ENCODE data around the gene ALAS1. TPM values are rescaled to one million over a fixed set of nuclear protein-coding genes. Genes with fewer than 3 reads are reported as not detected.
"Not testable (repeated sequence)": the region's sequence is repeated elsewhere in the genome, so short reads cannot be mapped to it uniquely, and the experiment has no call there.

The ALAS1 gene
- 37.5 to 39.8 TPM (median 38.3 TPM) in 3 replicates for total RNA-seq
- long read RNA-seq, transcript ALAS1-204 (11 exons, 2,125 nt): major isoform, 21 of 26 reads
- long read RNA-seq, partial matches to known transcripts: 1 of 26 reads
- long read RNA-seq, other reads (novel, unspliced or antisense): 3 of 26 reads

- H3K27ac Mint-ChIP-seq (ENCODE audit: unreplicated experiment): peak within 1 kb of the TSS; percentile 94
- no peaks in the 10 kb centered on the region for H3K27me3 Mint-ChIP-seq (ENCODE audit: low read depth)
- peaks cover 13% of the 10 kb centered on the region for H3K36me3 Mint-ChIP-seq (ENCODE audit: low read depth)
- H3K4me1 Mint-ChIP-seq (ENCODE audit: low read depth): peaks cover 42% of the 10 kb centered on the region
- TF ChIP-seq, protein P1, sequence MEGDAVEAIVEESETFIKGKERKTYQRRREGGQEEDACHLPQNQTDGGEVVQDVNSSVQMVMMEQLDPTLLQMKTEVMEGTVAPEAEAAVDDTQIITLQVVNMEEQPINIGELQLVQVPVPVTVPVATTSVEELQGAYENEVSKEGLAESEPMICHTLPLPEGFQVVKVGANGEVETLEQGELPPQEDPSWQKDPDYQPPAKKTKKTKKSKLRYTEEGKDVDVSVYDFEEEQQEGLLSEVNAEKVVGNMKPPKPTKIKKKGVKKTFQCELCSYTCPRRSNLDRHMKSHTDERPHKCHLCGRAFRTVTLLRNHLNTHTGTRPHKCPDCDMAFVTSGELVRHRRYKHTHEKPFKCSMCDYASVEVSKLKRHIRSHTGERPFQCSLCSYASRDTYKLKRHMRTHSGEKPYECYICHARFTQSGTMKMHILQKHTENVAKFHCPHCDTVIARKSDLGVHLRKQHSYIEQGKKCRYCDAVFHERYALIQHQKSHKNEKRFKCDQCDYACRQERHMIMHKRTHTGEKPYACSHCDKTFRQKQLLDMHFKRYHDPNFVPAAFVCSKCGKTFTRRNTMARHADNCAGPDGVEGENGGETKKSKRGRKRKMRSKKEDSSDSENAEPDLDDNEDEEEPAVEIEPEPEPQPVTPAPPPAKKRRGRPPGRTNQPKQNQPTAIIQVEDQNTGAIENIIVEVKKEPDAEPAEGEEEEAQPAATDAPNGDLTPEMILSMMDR (IDR thresholded peaks at IDR 0.05): no peak
- DNase-seq (ENCODE audit: low spot score): no peak
- H3K9me3 Mint-ChIP-seq (ENCODE audit: low read depth): no peaks in the 10 kb centered on the region
- peak within 1 kb of the TSS; percentile 98 for H3K4me3 Mint-ChIP-seq (ENCODE audit: unreplicated experiment)
Observed at GRCh38 chr3:52197842-52198625, at the start of gene ALAS1. Gene ALAS1 (plus strand): TSS chr3:52198160. CDS start chr3:52199242, 1,082 bp downstream.

DNA sequence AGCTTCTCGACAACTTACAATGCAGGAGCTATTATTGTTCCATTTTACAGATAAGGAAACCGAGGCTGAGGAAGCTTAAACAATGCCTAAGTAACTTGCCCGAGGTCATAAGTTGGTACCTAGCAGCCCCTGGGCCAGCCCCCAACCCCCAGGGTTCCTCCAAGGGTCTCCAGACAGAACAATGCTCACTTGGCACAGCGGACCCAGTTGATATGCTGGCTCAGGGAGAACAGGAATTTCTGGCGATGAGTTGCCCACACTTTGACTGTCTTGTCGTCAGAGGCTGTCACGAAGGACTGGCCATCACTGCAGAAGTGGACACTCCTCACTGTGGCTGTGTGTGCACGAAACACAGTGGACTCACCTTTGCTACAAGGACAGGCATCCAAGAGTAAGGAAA is 48.9 kb upstream of the ALAS1 start:
- DNase-seq (ENCODE audit: low spot score): peak; percentile 47
- no peaks in the 10 kb centered on the region for H3K27me3 Mint-ChIP-seq (ENCODE audit: low read depth)

DNA sequence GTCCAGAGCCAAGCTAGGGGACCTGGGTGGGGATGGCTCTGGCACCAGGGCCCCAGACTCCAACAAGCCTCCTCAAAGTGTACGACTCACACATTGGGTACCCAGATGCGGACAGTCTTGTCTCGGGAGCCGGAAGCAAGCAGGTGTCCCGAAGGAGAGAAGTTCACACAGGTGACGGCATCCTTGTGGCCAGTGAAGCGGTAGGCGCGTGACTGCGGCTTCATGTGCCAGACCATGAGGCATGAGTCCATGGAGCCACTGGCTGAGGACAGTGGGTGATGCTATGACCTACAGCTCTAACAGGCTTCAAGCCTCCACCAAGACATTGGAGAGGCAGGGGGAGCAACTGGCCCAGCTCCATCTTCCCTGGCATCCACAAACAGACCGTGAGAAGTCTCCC is 48.2 kb upstream of the ALAS1 start:
- H3K36me3 Mint-ChIP-seq (ENCODE audit: low read depth): peaks cover 2% of the 10 kb centered on the region
- peak; percentile 85 for DNase-seq (ENCODE audit: low spot score)
- H3K9me3 Mint-ChIP-seq (ENCODE audit: low read depth): no peaks in the 10 kb centered on the region
- H3K27ac Mint-ChIP-seq (ENCODE audit: unreplicated experiment): no peak overlapping the region
- TF ChIP-seq, protein P1 (IDR thresholded peaks at IDR 0.05): no peak
- no peak overlapping the region for H3K4me3 Mint-ChIP-seq (ENCODE audit: unreplicated experiment)
- peaks cover 9% of the 10 kb centered on the region for H3K4me1 Mint-ChIP-seq (ENCODE audit: low read depth)
- no peaks in the 10 kb centered on the region for H3K27me3 Mint-ChIP-seq (ENCODE audit: low read depth)

More for the DNA sequence above, 48.9 kb upstream of the ALAS1 start:
- peaks cover 2% of the 10 kb centered on the region for H3K36me3 Mint-ChIP-seq (ENCODE audit: low read depth)
- no peaks in the 10 kb centered on the region for H3K9me3 Mint-ChIP-seq (ENCODE audit: low read depth)
- H3K4me3 Mint-ChIP-seq (ENCODE audit: unreplicated experiment): no peak overlapping the region
- no peak overlapping the region for H3K27ac Mint-ChIP-seq (ENCODE audit: unreplicated experiment)
- TF ChIP-seq, protein P1 (IDR thresholded peaks at IDR 0.05): no peak
- peaks cover 10% of the 10 kb centered on the region for H3K4me1 Mint-ChIP-seq (ENCODE audit: low read depth)

- Mint-ChIP-seq H3K4me3 (ENCODE audit: unreplicated experiment) (no peak overlapping the region), H3K27ac (ENCODE audit: unreplicated experiment) (no peak overlapping the region), H3K4me1 (ENCODE audit: low read depth) (peaks cover 13% of the 10 kb centered on the region), H3K9me3 (ENCODE audit: low read depth) (no peaks in the 10 kb centered on the region), H3K36me3 (ENCODE audit: low read depth) (peaks cover 2% of the 10 kb centered on the region), H3K27me3 (ENCODE audit: low read depth) (no peaks in the 10 kb centered on the region)
- TF ChIP-seq, protein P1 (IDR thresholded peaks at IDR 0.05): no peak
- peak; percentile 37 for DNase-seq (ENCODE audit: low spot score)
Observed at GRCh38 chr3:52150357-52150756, 47.6 kb upstream of the ALAS1 start.

DNA sequence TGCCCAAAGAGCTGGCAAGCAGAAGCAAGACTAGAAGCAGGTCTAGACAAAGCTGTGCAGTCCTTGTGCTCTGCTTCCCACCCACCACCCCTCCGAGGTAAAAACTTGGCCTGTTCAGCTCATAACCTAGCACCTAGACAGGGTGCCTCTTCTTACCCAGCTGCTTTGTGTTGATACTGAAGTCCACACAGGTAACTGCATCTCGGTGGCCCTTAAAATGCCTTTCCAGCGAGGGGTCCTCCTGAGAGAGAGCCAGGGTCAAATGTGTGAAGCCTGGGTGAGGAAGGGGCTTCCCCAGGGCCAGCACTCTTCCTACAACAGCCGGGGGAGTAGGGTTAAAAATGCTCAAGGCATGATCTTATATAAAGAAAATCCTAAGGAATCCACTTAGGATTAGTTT is 47.1 kb upstream of the ALAS1 start:
- no peaks in the 10 kb centered on the region for H3K36me3 Mint-ChIP-seq (ENCODE audit: low read depth)
- no peaks in the 10 kb centered on the region for H3K27me3 Mint-ChIP-seq (ENCODE audit: low read depth)
- H3K4me3 Mint-ChIP-seq (ENCODE audit: unreplicated experiment): no peak overlapping the region
- H3K27ac Mint-ChIP-seq (ENCODE audit: unreplicated experiment): no peak overlapping the region
- TF ChIP-seq, protein P1 (IDR thresholded peaks at IDR 0.05): no peak
- no peaks in the 10 kb centered on the region for H3K9me3 Mint-ChIP-seq (ENCODE audit: low read depth)
- H3K4me1 Mint-ChIP-seq (ENCODE audit: low read depth): peaks cover 13% of the 10 kb centered on the region
- peak; percentile 11 for DNase-seq (ENCODE audit: low spot score)

GRCh38 chr3:52151991-52152390 is 46.0 kb upstream of the ALAS1 start:
- H3K36me3 Mint-ChIP-seq (ENCODE audit: low read depth); H3K27me3 Mint-ChIP-seq (ENCODE audit: low read depth); H3K4me3 Mint-ChIP-seq (ENCODE audit: unreplicated experiment); DNase-seq (ENCODE audit: low spot score); H3K27ac Mint-ChIP-seq (ENCODE audit: unreplicated experiment); H3K9me3 Mint-ChIP-seq (ENCODE audit: low read depth): not testable (repeated sequence)
- H3K4me1 Mint-ChIP-seq (ENCODE audit: low read depth): peaks cover 13% of the 10 kb centered on the region

Measured in chondrocyte (in vitro differentiated cells).